Neural progenitor cell (in vitro differentiated cells): ENCODE measurements around the gene DHH. TPM values are rescaled to one million over a fixed set of nuclear protein-coding genes. Genes with fewer than 3 reads are reported as not detected.
"Not testable (repeated sequence)": the region's sequence is repeated elsewhere in the genome, so short reads cannot be mapped to it uniquely, and the experiment has no call there.

Experiments
- DNase-seq: peaks from one replicate; pipeline ENCODE4 v3.0.0-alpha.2; 2016; ENCODE audit warnings: low spot score
- H2AFZ ChIP-seq: fragments of 200-600 bp; sonication (generic); replicated peaks from 2 replicates; pipeline ENCODE4 v1.6.1; 2016; ENCODE audit warnings: antibody characterized with exemption
- H3F3A ChIP-seq: fragments of 200-600 bp; sonication (generic); 2 replicates; pipeline ENCODE4 v1.6.1; 2016; ENCODE audit warnings: antibody characterized with exemption, low read depth
- H3K27ac ChIP-seq: fragments of 200-600 bp; sonication (generic); 2 replicates; pipeline ENCODE4 v1.5.1; 2016; ENCODE audit warnings: mild to moderate bottlenecking
- H3K27me3 ChIP-seq: fragments of 200-600 bp; sonication (generic); 2 replicates; pipeline ENCODE4 v1.6.1; 2016; ENCODE audit warnings: mild to moderate bottlenecking, moderate library complexity
- H3K36me3 ChIP-seq: fragments of 200-600 bp; sonication (generic); 2 replicates; pipeline ENCODE4 v1.5.1; 2016
- H3K4me1 ChIP-seq: fragments of 200-600 bp; sonication (generic); 2 replicates; pipeline ENCODE4 v1.6.1; 2016; ENCODE audit warnings: mixed run types
- H3K4me2 ChIP-seq: fragments of 200-600 bp; sonication (generic); 2 replicates; pipeline ENCODE4 v1.6.1; 2016
- H3K4me3 ChIP-seq: fragments of 200-600 bp; sonication (generic); 2 replicates; pipeline ENCODE4 v1.5.1; 2016
- H3K79me2 ChIP-seq: fragments of 200-600 bp; sonication (generic); 2 replicates; pipeline ENCODE4 v1.6.1; 2016; ENCODE audit warnings: low read depth
- H3K9ac ChIP-seq: fragments of 200-600 bp; sonication (generic); 2 replicates; pipeline ENCODE4 v1.6.1; 2016
- H3K9me3 ChIP-seq: fragments of 200-600 bp; sonication (generic); 2 replicates; pipeline ENCODE4 v1.5.1; 2016; ENCODE audit warnings: low read depth
- H4K20me1 ChIP-seq: fragments of 200-600 bp; sonication (generic); 2 replicates; pipeline ENCODE4 v1.6.1; 2016; ENCODE audit warnings: low read depth
- H3K27ac Mint-ChIP-seq: 3 replicates; pipeline ENCODE4 v1.8.0; 2021; ENCODE audit warnings: mixed read lengths
- H3K27me3 Mint-ChIP-seq: 2 replicates; pipeline ENCODE4 v1.8.0; 2022; ENCODE audit warnings: low read depth, mild to moderate bottlenecking, inconsistent platforms, moderate library complexity, mixed read lengths; ENCODE audit not compliant: insufficient read depth
- H3K36me3 Mint-ChIP-seq: 3 replicates; pipeline ENCODE4 v1.8.0; 2021; ENCODE audit warnings: mixed read lengths
- H3K4me1 Mint-ChIP-seq: 3 replicates; pipeline ENCODE4 v1.8.0; 2021; ENCODE audit warnings: mixed read lengths
- H3K4me3 Mint-ChIP-seq: 3 replicates; pipeline ENCODE4 v1.8.0; 2021; ENCODE audit warnings: mild to moderate bottlenecking, moderate library complexity, mixed read lengths
- H3K9me3 Mint-ChIP-seq: 3 replicates; pipeline ENCODE4 v1.8.0; 2020; ENCODE audit warnings: mixed read lengths
- EZH2 ChIP-seq: fragments of 200-600 bp; sonication (generic); IDR thresholded peaks from 2 replicates; pipeline ENCODE4 v1.6.1; 2017; ENCODE audit warnings: antibody characterized with exemption, mild to moderate bottlenecking, moderate library complexity
- EZH2phosphoT487 ChIP-seq: fragments of 200-600 bp; sonication (generic); IDR thresholded peaks from 2 replicates; pipeline ENCODE4 v1.6.1; 2017; ENCODE audit warnings: antibody characterized with exemption
- total RNA-seq: library from RNA; depleted of rRNA; stranded (reverse); fragments of >200 nt; gene quantifications from 2 replicates; pipeline ENCODE4 v1.2.3, GENCODE V29; 2015; ENCODE audit warnings: low replicate concordance
- TF ChIP-seq, protein P1 (sequence below): fragments of 200-600 bp; sonication (generic); IDR thresholded peaks from 2 replicates; pipeline ENCODE4 v1.5.1; 2017; ENCODE audit warnings: antibody characterized with exemption, mild to moderate bottlenecking

DHH gene
- total RNA-seq, 1 donor from 2014 or later: not detected

DNA sequence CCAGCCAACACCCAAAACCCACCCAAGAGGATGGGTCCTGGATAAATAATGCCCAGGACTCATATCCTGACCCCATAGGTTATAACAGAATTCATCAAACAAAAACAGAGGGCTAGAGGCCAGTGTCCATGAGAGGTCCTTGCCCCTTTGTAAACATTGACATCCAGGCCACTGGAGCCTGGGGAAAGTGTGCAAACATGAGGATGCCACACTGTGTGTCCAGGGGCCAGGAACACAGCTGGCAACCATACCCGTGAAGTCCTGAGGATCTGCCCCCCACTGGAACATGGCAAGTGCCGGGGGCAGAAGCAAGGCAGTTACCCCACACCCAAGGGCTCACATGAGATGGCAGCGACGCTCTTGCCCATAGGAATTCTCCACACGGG lies 29.8 kb downstream of the DHH start:
- Histone ChIP-seq H2AFZ (no peak overlapping the region), H3F3A (peaks cover 12% of the 10 kb centered on the region), H3K79me2 (peaks cover 8% of the 10 kb centered on the region), H3K4me1 (peaks cover 5% of the 10 kb centered on the region), H3K4me2 (no peak overlapping the region), H3K9me3 (no peaks in the 10 kb centered on the region), H3K27me3 (peaks cover 25% of the 10 kb centered on the region), H3K9ac (no peak overlapping the region), H3K36me3 (no peaks in the 10 kb centered on the region), H3K27ac (no peak overlapping the region), H3K4me3 (no peak overlapping the region), H4K20me1 (peaks cover under 1% of the 10 kb centered on the region)
- TF ChIP-seq, protein P1, sequence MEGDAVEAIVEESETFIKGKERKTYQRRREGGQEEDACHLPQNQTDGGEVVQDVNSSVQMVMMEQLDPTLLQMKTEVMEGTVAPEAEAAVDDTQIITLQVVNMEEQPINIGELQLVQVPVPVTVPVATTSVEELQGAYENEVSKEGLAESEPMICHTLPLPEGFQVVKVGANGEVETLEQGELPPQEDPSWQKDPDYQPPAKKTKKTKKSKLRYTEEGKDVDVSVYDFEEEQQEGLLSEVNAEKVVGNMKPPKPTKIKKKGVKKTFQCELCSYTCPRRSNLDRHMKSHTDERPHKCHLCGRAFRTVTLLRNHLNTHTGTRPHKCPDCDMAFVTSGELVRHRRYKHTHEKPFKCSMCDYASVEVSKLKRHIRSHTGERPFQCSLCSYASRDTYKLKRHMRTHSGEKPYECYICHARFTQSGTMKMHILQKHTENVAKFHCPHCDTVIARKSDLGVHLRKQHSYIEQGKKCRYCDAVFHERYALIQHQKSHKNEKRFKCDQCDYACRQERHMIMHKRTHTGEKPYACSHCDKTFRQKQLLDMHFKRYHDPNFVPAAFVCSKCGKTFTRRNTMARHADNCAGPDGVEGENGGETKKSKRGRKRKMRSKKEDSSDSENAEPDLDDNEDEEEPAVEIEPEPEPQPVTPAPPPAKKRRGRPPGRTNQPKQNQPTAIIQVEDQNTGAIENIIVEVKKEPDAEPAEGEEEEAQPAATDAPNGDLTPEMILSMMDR: no peak
- TF ChIP-seq EZH2 (no peak), EZH2phosphoT487 (no peak)
- Mint-ChIP-seq H3K9me3 (no peaks in the 10 kb centered on the region), H3K36me3 (peaks cover 3% of the 10 kb centered on the region), H3K4me1 (peaks cover 15% of the 10 kb centered on the region), H3K27ac (no peak overlapping the region), H3K27me3 (peaks cover 17% of the 10 kb centered on the region), H3K4me3 (no peak overlapping the region)
- DNase-seq: no peak

DNA sequence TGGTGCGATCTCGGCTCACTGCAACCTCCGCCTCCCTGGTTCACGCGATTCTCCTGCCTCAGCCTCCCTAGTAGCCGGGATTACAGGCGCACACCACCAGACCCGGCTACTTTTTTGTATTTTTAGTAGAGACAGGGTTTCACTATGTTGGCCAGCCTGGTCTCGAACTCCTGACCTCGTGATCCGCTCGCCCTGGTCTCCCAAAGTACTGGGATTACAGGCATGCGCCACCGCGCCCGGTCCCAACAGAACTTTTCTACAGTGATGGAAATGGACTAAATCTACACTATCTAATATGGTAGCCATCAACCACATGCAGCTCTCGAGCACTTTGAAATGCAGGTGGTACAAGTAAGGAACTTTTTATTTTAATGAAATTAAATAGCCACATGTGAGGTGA lies 32.7 kb downstream of the DHH start:
- not testable (repeated sequence) for H3K9ac ChIP-seq, H3K9me3 ChIP-seq, H3K4me2 ChIP-seq, DNase-seq, H3K27ac Mint-ChIP-seq, H3K4me3 ChIP-seq, H3K36me3 ChIP-seq, H3F3A ChIP-seq, H3K9me3 Mint-ChIP-seq, H3K27me3 Mint-ChIP-seq, H3K27ac ChIP-seq, H3K27me3 ChIP-seq, H2AFZ ChIP-seq, H3K36me3 Mint-ChIP-seq
- Histone ChIP-seq H3K4me1 (peaks cover 21% of the 10 kb centered on the region), H4K20me1 (peaks cover 29% of the 10 kb centered on the region), H3K79me2 (peaks cover 37% of the 10 kb centered on the region)
- Mint-ChIP-seq H3K4me3 (peak overlapping the region; percentile 96), H3K4me1 (peaks cover 30% of the 10 kb centered on the region)

GRCh38 chr12:49061157-49061650 lies 33.4 kb downstream of the DHH start:
- H3F3A ChIP-seq: peaks cover 5% of the 10 kb centered on the region
- peak overlapping the region; percentile 94 for H2AFZ ChIP-seq
- TF ChIP-seq EZH2 (no peak), EZH2phosphoT487 (no peak)
- TF ChIP-seq, protein P1: no peak
- H3K27me3 ChIP-seq: no peaks in the 10 kb centered on the region
- H3K4me1 ChIP-seq: peaks cover 28% of the 10 kb centered on the region
- peaks cover 5% of the 10 kb centered on the region for H3K27me3 Mint-ChIP-seq
- H3K36me3 ChIP-seq: no peaks in the 10 kb centered on the region
- peaks cover 44% of the 10 kb centered on the region for H3K79me2 ChIP-seq
- H3K27ac ChIP-seq: peak overlapping the region; percentile 42
- H3K9me3 Mint-ChIP-seq: no peaks in the 10 kb centered on the region
- H3K4me2 ChIP-seq: peak overlapping the region; percentile 94
- H3K4me3 Mint-ChIP-seq: peak overlapping the region; percentile 96
- peaks cover 38% of the 10 kb centered on the region for H3K4me1 Mint-ChIP-seq
- H3K9me3 ChIP-seq: no peaks in the 10 kb centered on the region
- no peak overlapping the region for H3K9ac ChIP-seq
- H3K4me3 ChIP-seq: peak overlapping the region; percentile 95
- DNase-seq: peak; percentile 31
- peak overlapping the region; percentile 99 for H3K27ac Mint-ChIP-seq
- H3K36me3 Mint-ChIP-seq: peaks cover 6% of the 10 kb centered on the region
- peaks cover 36% of the 10 kb centered on the region for H4K20me1 ChIP-seq

GRCh38 chr12:49060237-49061156 lies 34.1 kb downstream of the DHH start, which contains the start of gene KMT2D:
KMT2D (minus strand) TSS chr12:49060794; CDS start chr12:49055324, 5,470 bp downstream.
- H3K27ac ChIP-seq: peak within 1 kb of the TSS; percentile 96
- H3K79me2 ChIP-seq: peaks cover 51% of the 10 kb centered on the region
- H3K9me3 ChIP-seq: no peaks in the 10 kb centered on the region
- H3K4me1 ChIP-seq: peaks cover 30% of the 10 kb centered on the region
- Mint-ChIP-seq H3K27me3 (peaks cover 4% of the 10 kb centered on the region), H3K27ac (peak within 1 kb of the TSS; percentile 99), H3K4me1 (peaks cover 44% of the 10 kb centered on the region), H3K36me3 (peaks cover 6% of the 10 kb centered on the region), H3K9me3 (no peaks in the 10 kb centered on the region), H3K4me3 (peak within 1 kb of the TSS; percentile 98)
- H3K9ac ChIP-seq: peak within 1 kb of the TSS; percentile 96
- peaks cover 43% of the 10 kb centered on the region for H4K20me1 ChIP-seq
- no peak for TF ChIP-seq EZH2phosphoT487
- TF ChIP-seq, protein P1: peak; percentile 44
- peak; percentile 55 for TF ChIP-seq EZH2
- H3F3A ChIP-seq: peaks cover 5% of the 10 kb centered on the region
- peak; percentile 98 for DNase-seq
- peak within 1 kb of the TSS; percentile 95 for H3K4me3 ChIP-seq
- peak within 1 kb of the TSS; percentile 94 for H2AFZ ChIP-seq
- no peaks in the 10 kb centered on the region for H3K27me3 ChIP-seq
- no peaks in the 10 kb centered on the region for H3K36me3 ChIP-seq
- peak within 1 kb of the TSS; percentile 94 for H3K4me2 ChIP-seq
